ENCODE results near the gene GPT2.

Gene GPT2

GRCh38 chr16:46975165-46975564 is 91.0 kb downstream of the GPT2 start:
- Mint-ChIP-seq H3K27me3 (no peaks in the 10 kb centered on the region), H3K27ac (ENCODE audit: low read depth) (peak overlapping the region; percentile 99), H3K9me3 (no peaks in the 10 kb centered on the region), H3K4me1 (peaks cover 33% of the 10 kb centered on the region), H3K36me3 (ENCODE audit: insufficient read depth) (peaks cover 34% of the 10 kb centered on the region), H3K4me3 (peak overlapping the region; percentile 82)
- ATAC-seq (replicated peaks; ENCODE audit: extremely low read depth, poor library complexity, severe bottlenecking) (no peak), DNase-seq (ENCODE audit: low spot score in 2 of 2) (no peak)

GRCh38 chr16:46975908-46976470 is 91.8 kb downstream of the GPT2 start:
- Mint-ChIP-seq H3K9me3 (no peaks in the 10 kb centered on the region), H3K4me3 (peak overlapping the region; percentile 3), H3K36me3 (ENCODE audit: insufficient read depth) (peaks cover 28% of the 10 kb centered on the region), H3K27ac (ENCODE audit: low read depth) (peak overlapping the region; percentile 32), H3K4me1 (peaks cover 30% of the 10 kb centered on the region), H3K27me3 (no peaks in the 10 kb centered on the region)
- DNase-seq (ENCODE audit: low spot score in 2 of 2): no peak
- no peak for ATAC-seq (replicated peaks; ENCODE audit: extremely low read depth, poor library complexity, severe bottlenecking)

GRCh38 chr16:46976550-46976949 is 92.4 kb downstream of the GPT2 start:
- Mint-ChIP-seq H3K9me3 (no peaks in the 10 kb centered on the region), H3K4me1 (peaks cover 25% of the 10 kb centered on the region), H3K36me3 (ENCODE audit: insufficient read depth) (peaks cover 24% of the 10 kb centered on the region), H3K4me3 (no peak overlapping the region), H3K27ac (ENCODE audit: low read depth) (no peak overlapping the region), H3K27me3 (no peaks in the 10 kb centered on the region)
- DNase-seq (ENCODE audit: low spot score in 2 of 2): no peak
- no peak for ATAC-seq (replicated peaks; ENCODE audit: extremely low read depth, poor library complexity, severe bottlenecking)
